H54 (cell line): Measurements from ENCODE around the gene AKAP6.
"Not testable (repeated sequence)": the region's sequence is repeated elsewhere in the genome, so short reads cannot be mapped to it uniquely, and the experiment has no call there.

Source experiments
- DNase-seq: peaks from one replicate; pipeline ENCODE4 v3.0.0; 2011; ENCODE audit warnings: low spot score, mixed read lengths; ENCODE audit not compliant: insufficient read length
- FAIRE-seq: peaks from 3 replicates; lab custom pipeline; 2011; peaks lifted over from hg19 to GRCh38; lab: Jason Lieb, UNC
- POLR2A ChIP-seq: IDR thresholded peaks from 2 replicates; pipeline ENCODE4 v1.6.1; 2011; ENCODE audit warnings: low read depth, mild to moderate bottlenecking, low read length

The AKAP6 gene

GRCh38 chr14:32565256-32565655 is 236.2 kb downstream of the AKAP6 start:
- FAIRE-seq (peak; percentile 66), DNase-seq (no peak)
- no peak for TF ChIP-seq POLR2A

DNA sequence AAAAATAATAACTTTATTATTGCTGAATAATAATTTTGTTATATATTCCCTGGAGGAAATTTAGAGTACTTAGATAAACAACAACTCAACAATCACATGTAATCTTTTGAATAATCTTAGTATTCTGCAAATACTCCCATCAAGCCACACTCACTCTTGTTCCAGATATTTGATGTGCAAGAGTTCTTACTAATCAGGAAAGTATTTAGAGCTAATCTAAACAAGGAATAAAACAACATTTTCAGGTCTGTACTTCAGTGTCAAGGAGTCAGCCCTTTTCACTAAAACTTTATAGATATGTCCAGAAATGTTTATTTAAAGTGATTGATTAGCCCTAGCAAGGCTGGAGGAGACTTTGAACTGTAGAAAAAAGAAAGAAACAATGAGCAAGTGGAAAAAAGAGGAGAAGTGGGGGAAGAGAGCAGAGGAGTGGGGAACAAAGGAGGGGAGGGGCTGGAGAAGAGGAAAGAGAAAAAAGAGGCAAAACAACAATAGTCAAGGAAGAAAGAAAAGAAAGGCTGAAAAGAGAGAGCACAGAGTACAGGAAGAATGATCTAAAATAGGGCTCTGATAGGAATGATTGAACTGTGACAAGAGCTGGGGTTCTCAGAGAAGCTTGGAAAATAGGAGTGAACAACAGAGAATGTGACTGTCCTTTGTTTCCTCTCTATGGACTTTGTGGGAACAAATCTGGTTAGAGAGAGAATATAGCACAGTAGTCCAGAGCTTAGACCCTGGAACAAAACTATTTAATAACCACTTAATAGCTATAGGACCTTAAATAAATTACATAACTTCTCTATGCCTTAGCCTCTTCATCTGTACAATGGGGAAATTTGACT is 238.7 kb downstream of the AKAP6 start:
- no peak for TF ChIP-seq POLR2A
- FAIRE-seq (peak; percentile 52), DNase-seq (no peak)

GRCh38 chr14:32571551-32571950 is 242.5 kb downstream of the AKAP6 start:
- TF ChIP-seq POLR2A = no peak
- FAIRE-seq (no peak), DNase-seq (no peak)

DNA sequence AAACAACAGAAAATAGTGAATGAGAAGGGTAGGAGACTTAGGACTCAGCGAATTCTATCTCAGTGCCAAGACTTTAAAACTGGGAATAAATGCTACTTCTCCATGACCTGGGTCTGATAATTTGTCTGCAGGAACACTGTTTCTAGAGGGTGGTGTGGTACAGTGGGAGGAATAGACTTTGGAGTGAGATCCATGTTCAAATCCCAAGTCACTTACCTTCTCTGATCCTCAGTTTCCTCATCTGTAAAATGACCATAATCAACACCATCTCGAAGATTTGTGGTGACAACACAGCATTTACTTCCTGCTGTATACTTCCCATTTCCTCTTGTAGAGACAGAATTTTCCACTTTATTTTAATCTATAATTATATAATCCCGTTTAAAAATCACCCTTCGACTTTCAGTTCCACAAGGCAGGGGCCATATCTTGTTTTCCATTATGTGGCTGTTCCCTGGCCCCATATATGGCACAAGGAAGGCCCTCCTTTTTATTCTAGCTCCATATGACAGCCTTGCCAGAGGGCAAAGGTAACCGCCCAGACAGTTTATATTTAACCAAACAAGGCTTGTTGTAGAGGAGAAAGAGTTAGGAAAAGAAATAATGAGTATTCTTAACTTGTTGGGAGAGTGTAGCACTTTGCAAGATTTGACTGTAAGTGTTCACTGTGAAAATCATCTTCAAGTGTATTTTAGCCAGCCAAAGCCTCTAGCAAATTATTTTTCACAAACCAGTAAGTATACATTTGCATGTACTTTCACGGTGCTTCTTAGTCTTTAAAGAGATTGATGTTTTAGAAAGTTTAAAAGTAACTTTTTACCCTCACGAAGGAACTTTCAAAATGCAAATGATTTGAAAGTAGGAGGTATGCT is 243.1 kb downstream of the AKAP6 start:
- no peak for DNase-seq
- no peak for TF ChIP-seq POLR2A
- FAIRE-seq = peak; percentile 86

- FAIRE-seq = no peak
- DNase-seq = no peak
- TF ChIP-seq POLR2A = no peak
Measured at GRCh38 chr14:32572867-32573150, 243.7 kb downstream of the AKAP6 start.

DNA sequence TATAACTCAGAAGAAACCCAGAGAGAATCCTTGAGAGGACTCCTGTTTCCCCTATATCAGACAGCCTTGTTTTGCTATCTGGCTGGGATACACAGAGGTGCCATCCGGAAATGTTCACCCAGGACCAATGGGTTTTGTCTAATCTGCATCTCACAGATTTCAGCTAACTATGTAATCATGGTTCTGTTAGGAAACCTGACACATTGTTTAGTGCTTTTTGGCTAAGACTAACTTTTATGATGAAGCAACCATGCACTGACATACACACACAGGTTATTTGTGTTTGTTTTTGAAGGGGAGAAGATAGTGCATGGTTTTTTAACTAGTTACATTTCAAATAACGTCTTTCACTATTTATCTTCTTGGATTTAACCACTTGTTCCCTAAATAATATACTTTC is 245.2 kb downstream of the AKAP6 start:
- FAIRE-seq (peak; percentile 64), DNase-seq (no peak)
- TF ChIP-seq POLR2A = no peak

GRCh38 chr14:32576088-32576795 is 247.1 kb downstream of the AKAP6 start:
- DNase-seq (no peak), FAIRE-seq (peak; percentile 98)
- TF ChIP-seq POLR2A = no peak

- no peak for DNase-seq
- TF ChIP-seq POLR2A = no peak
Measured at GRCh38 chr14:32576977-32577376, 247.9 kb downstream of the AKAP6 start.

GRCh38 chr14:32578181-32578580 is 249.1 kb downstream of the AKAP6 start:
- no peak for TF ChIP-seq POLR2A
- DNase-seq = no peak
- no peak for FAIRE-seq

More at GRCh38 chr14:32576977-32577376, 247.9 kb downstream of the AKAP6 start:
- no peak for FAIRE-seq

DNA sequence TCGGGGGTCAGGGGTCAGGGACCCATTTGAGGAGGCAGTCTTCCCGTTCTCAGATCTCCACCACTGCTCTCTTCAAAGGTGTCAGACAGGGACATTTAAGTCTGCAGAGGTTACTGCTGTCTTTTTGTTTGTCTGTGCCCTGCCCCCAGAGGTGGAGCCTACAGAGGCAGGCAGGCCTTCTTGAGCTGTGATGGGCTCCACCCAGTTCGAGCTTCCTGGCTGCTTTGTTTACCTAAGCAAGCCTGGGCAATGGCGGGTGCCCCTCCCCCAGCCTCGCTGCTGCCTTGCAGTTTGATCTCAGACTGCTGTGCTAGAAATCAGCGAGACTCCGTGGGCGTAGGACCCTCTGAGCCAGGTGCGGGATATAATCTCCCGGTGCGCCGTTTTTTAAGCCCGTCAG is 254.3 kb downstream of the AKAP6 start:
- not testable (repeated sequence) for DNase-seq, FAIRE-seq

- TF ChIP-seq POLR2A = no peak
- DNase-seq = no peak
- FAIRE-seq = no peak
Measured at GRCh38 chr14:32584079-32584478, 255.0 kb downstream of the AKAP6 start.

DNA sequence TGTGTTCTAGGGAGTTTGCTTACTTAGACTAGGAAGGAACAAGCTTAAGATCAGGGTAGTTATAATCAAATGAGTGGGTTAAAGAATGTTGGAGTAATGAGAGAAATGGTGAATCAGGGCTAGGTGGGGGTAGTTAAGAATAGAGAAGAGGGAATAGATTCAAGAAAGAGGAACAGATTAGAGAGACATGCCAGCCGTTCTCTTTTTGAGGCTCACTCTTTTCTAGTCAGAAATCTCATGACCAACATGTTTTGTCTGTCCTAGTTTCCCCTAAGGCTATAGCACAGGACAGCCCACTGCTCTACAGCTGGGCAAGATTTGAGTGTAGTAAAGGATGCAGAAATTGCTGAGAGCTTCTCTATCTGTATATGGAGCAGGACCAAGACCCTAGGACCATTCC is 258.4 kb downstream of the AKAP6 start:
- DNase-seq (no peak), FAIRE-seq (no peak)
- no peak for TF ChIP-seq POLR2A

DNA sequence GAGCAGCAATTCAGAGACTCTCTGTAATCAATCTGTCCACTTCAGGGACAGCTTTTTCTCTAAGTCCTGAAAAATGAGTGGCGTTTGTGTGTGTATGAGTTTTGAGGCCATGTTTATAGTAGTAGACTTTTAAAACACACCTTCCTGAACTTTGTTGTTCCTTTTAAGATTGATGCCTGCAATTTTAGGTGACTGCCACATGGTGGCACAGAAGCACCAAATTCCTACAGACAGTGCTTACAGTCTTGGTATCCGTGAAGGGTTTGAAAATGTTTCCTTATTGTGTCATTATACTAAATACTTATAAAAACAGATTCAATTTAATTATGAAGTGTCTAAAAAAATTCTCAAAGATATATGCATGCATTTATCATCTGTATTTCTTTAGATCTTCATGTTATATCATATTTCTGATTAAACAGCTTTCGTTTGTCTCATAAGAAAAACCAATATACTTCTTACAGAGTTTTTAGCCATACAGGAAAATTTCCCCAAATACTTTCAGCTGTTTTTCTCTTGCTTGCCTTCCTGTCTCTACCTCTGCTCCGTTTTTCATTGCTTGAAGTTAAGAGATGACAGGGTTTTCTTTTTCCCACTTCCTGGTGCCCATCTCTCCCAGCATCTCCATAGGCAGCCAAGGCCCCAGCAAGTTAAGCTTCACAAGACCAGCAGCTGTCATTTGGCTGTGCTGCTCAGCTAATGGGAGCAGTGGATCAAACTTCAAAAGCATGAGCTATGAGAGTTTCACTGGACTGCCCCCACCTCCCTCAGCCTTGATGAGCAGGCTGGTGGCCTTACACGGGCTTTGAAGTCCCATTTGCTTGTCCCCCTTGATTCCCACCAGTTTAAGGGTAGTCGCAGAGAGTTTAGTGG is 259.6 kb downstream of the AKAP6 start:
- DNase-seq (no peak), FAIRE-seq (peak; percentile 33)
- no peak for TF ChIP-seq POLR2A
